ENCODE measurements around the gene PREX1.

DNA sequence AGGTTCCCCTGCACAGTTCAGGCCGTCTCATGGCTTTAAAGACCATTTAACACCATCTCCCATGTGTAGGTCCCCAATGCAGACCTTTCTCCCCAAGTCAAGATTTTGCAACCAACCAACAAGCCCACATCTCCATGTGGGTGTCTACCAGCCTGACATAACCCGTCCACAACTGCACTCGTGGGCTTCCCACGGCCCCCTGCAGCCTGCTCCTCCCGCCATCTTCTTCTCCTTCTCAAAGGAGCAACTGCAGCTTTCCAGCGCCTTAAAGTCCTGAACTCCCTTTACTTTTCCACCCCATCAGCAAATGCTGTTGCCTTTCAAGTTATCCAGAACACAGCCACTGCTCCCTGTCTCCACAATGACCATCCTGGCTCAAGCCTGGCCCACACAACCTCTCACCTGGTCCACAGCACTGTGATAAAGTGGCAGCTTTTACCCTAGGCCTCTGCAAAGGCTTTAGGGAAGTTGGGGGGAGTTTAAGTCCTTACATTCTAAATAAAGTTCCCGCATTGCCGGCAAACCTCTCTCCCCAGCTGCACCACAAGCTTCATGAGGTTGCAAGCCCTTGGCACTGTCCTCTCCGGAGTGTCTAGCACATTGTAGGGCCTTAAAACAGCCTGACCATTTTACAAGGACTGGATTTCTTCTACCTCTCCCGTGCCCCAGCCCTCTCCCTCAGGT, 140.5 kb downstream of the PREX1 start:
- TF ChIP-seq, protein P1, sequence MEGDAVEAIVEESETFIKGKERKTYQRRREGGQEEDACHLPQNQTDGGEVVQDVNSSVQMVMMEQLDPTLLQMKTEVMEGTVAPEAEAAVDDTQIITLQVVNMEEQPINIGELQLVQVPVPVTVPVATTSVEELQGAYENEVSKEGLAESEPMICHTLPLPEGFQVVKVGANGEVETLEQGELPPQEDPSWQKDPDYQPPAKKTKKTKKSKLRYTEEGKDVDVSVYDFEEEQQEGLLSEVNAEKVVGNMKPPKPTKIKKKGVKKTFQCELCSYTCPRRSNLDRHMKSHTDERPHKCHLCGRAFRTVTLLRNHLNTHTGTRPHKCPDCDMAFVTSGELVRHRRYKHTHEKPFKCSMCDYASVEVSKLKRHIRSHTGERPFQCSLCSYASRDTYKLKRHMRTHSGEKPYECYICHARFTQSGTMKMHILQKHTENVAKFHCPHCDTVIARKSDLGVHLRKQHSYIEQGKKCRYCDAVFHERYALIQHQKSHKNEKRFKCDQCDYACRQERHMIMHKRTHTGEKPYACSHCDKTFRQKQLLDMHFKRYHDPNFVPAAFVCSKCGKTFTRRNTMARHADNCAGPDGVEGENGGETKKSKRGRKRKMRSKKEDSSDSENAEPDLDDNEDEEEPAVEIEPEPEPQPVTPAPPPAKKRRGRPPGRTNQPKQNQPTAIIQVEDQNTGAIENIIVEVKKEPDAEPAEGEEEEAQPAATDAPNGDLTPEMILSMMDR (IDR thresholded peaks at IDR 0.05): no peak
- TF ChIP-seq POLR2AphosphoS5 (IDR thresholded peaks at IDR 0.05): no peak

Data from prostate gland (tissue), 2 donors.